Nephron (organoid): Measurements from ENCODE around the gene TOR1A.
A peak's percentile ranks its signal among the peaks of the same experiment; 100 is the strongest.

ENCODE experiments used
- H3K27ac Mint-ChIP-seq, 3 experiments: 2 replicates each; pipeline ENCODE4 v1.8.0; 2020; ENCODE audit warnings: mixed read lengths in 3 of 3, mild to moderate bottlenecking in 2 of 3, moderate library complexity in 1 of 3
- H3K27me3 Mint-ChIP-seq: 2 replicates; pipeline ENCODE4 v1.8.0; 2021; ENCODE audit warnings: low read depth, mild to moderate bottlenecking, moderate library complexity, mixed read lengths
- H3K36me3 Mint-ChIP-seq: 2 replicates; pipeline ENCODE4 v1.8.0; 2020; ENCODE audit warnings: low read depth, mixed read lengths
- H3K4me1 Mint-ChIP-seq: 2 replicates; pipeline ENCODE4 v1.8.0; 2020; ENCODE audit warnings: mixed read lengths
- H3K4me3 Mint-ChIP-seq, 3 experiments: 2 replicates each; pipeline ENCODE4 v1.8.0; 2020; ENCODE audit warnings: mild to moderate bottlenecking in 3 of 3, mixed read lengths in 3 of 3, moderate library complexity in 2 of 3
- H3K9me3 Mint-ChIP-seq: 2 replicates; pipeline ENCODE4 v1.8.0; 2020; ENCODE audit warnings: mixed read lengths
- TF ChIP-seq, protein P1 (sequence below), 3 experiments: fragments of 200-600 bp; sonication (generic); IDR thresholded peaks; one replicate each; pipeline ENCODE4 v1.5.0; 2021; ENCODE audit warnings: antibody characterized with exemption in 3 of 3; ENCODE audit not compliant: unreplicated experiment in 3 of 3

The TOR1A gene

DNA sequence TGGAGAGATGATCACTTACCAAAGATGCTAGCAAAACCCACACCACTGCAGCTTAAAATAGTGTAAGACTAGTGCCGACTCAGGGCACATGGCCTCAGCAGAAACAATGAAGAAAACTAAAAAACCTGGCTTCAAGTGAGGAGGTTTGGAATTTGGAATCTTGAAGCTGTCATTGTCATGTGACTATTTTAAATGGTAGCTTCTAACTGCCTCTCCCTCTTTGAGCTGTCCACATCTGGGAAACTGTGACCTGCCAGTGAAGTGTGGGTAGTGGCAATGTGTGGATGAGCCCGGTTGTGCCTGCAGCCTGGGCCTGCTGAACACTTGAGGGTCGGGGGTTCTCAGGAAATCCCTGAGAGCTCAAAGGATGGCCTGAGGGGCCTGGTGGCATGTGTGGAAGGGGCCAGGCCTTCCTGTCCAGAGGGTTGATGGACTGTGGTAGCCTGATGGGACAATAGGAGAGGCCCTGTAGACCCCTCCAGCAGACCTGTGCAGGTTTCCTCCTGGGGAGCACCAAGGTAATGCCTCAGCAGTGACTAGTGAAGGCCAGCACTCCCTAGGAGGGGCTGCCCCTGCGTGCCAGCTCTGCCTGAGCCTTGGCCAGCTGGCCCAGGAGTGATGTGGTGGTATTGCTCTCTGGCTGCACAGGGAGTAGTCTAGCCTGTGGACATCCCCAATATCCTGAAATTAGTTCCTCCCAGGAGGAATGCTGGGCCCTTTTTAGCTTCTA lies 24.9 kb upstream of the TOR1A start:
- no peak overlapping the region for H3K27ac Mint-ChIP-seq
- H3K27me3 Mint-ChIP-seq: no peaks in the 10 kb centered on the region
- H3K9me3 Mint-ChIP-seq: no peaks in the 10 kb centered on the region
- H3K4me3 Mint-ChIP-seq: no peak overlapping the region
- peaks cover 5% of the 10 kb centered on the region for H3K4me1 Mint-ChIP-seq
- TF ChIP-seq, protein P1, sequence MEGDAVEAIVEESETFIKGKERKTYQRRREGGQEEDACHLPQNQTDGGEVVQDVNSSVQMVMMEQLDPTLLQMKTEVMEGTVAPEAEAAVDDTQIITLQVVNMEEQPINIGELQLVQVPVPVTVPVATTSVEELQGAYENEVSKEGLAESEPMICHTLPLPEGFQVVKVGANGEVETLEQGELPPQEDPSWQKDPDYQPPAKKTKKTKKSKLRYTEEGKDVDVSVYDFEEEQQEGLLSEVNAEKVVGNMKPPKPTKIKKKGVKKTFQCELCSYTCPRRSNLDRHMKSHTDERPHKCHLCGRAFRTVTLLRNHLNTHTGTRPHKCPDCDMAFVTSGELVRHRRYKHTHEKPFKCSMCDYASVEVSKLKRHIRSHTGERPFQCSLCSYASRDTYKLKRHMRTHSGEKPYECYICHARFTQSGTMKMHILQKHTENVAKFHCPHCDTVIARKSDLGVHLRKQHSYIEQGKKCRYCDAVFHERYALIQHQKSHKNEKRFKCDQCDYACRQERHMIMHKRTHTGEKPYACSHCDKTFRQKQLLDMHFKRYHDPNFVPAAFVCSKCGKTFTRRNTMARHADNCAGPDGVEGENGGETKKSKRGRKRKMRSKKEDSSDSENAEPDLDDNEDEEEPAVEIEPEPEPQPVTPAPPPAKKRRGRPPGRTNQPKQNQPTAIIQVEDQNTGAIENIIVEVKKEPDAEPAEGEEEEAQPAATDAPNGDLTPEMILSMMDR (IDR thresholded peaks at IDR 0.05; ENCODE audit: unreplicated experiment in 3 of 3): no peak
- peaks cover 31% of the 10 kb centered on the region for H3K36me3 Mint-ChIP-seq

DNA sequence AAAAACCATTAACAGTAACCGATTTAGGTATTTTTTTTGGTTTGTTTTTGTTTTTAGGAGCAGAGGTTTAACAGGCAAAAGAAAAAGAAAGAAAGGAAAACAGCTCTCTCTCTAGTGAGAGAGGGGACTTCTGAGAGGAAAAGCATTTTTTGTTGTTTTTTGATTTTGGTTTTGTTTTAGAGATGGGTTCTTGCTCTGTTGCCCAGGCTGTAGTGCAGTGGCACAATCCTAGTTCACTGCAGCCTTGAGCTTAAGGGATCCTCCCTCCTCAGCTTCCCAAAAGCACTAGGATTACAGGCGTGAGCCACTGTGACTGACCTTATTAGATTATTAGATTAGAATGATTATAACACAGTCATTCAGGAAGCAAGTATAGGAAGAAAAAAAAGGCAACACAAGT lies 21.4 kb upstream of the TOR1A start:
- no peak overlapping the region for H3K4me3 Mint-ChIP-seq

DNA sequence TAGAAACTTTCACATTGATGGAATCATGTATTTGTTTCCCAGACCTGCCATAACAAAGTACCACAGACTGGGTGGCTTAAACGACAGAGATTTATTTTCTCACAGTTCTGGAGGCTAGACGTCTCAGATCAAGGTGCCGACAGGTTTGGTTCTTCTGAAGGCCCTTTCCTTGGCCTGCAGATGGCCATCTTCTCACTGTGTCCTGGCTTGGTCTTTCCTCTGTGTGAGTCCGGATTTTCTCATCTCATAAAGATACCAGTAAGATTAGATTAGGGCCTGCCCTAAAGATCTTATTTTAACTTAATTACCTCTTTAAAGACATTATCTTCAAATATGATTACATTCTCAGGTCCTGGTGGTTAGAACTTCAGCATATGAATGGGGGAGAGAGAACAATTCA lies 17.1 kb upstream of the TOR1A start:
- Mint-ChIP-seq H3K27me3 (no peaks in the 10 kb centered on the region), H3K4me1 (peaks cover 24% of the 10 kb centered on the region), H3K9me3 (no peaks in the 10 kb centered on the region), H3K36me3 (peaks cover 5% of the 10 kb centered on the region), H3K27ac (no peak overlapping the region), H3K4me3 (no peak overlapping the region)
- TF ChIP-seq, protein P1 (IDR thresholded peaks at IDR 0.05; ENCODE audit: unreplicated experiment in 3 of 3): no peak

More for the DNA sequence above, 21.4 kb upstream of the TOR1A start:
- H3K4me1 Mint-ChIP-seq: peaks cover 5% of the 10 kb centered on the region
- H3K27me3 Mint-ChIP-seq: no peaks in the 10 kb centered on the region
- H3K36me3 Mint-ChIP-seq: peaks cover 7% of the 10 kb centered on the region
- H3K27ac Mint-ChIP-seq: no peak overlapping the region
- TF ChIP-seq, protein P1 (IDR thresholded peaks at IDR 0.05; ENCODE audit: unreplicated experiment in 3 of 3): no peak
- H3K9me3 Mint-ChIP-seq: no peaks in the 10 kb centered on the region

DNA sequence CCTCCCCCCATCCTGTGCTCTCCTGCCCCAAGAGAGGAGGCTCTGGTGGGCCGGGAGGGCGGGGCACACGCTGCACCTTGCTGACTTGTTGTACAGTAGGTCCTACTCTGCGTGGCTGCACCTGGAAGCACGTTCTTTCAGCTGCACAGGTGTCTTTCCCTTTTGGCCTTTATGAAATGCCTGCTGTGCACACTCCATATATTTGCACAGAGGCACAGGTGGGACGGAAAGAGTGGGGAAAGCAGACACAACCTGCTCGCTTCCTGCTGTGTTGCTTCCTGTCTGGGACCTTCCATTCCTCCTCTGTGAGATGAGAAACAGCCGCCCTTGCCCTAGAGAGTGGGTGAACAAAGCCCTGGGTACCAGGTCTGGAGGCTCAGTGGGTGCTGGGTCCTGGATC lies 16.1 kb upstream of the TOR1A start:
- no peak overlapping the region for H3K27ac Mint-ChIP-seq
- TF ChIP-seq, protein P1 (IDR thresholded peaks at IDR 0.05; ENCODE audit: unreplicated experiment in 3 of 3): no peak
- no peaks in the 10 kb centered on the region for H3K9me3 Mint-ChIP-seq
- H3K27me3 Mint-ChIP-seq: no peaks in the 10 kb centered on the region
- H3K4me1 Mint-ChIP-seq: peaks cover 28% of the 10 kb centered on the region
- no peak overlapping the region for H3K4me3 Mint-ChIP-seq
- H3K36me3 Mint-ChIP-seq: peaks cover 6% of the 10 kb centered on the region

DNA sequence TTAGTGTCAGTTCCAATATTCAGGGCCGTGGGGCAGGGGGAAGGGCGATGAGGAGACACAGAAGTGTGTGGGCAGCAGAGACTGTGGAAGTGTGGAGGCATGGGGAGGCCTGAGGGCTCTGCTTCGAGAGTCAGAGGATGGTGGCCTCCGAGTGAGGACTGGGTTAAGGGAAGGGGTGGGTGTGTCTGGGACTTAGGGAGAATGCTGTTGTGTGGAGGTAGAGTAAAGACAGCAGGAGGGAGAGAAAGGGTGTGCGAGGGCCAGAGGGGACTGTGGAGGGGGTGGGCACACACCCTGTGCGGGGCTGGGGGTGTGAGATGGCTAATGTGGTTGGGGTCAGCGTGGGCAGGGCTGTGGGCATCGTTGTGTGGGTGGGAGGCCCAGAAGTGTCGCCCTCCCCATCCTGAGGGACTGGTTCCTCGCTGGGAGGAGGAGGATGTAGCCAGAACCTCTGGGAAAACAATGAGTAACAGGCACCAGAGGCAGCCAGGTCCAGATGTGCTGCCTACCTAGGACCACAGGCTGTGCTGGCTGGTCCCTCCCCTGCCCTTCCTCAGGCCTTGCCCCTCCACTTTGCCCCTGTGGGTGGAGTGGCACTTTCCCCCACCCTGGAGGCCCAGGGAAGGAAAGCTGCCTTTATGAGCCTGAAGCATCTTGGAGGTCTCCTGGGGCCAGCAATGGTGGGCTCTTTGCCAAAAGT lies 15.5 kb upstream of the TOR1A start:
- Mint-ChIP-seq H3K36me3 (peaks cover 8% of the 10 kb centered on the region), H3K27me3 (no peaks in the 10 kb centered on the region), H3K27ac (no peak overlapping the region), H3K4me1 (peaks cover 31% of the 10 kb centered on the region), H3K4me3 (peak overlapping the region in 2 of 3 experiments; percentile 17 to 43), H3K9me3 (no peaks in the 10 kb centered on the region)
- TF ChIP-seq, protein P1 (IDR thresholded peaks at IDR 0.05; ENCODE audit: unreplicated experiment in 3 of 3): no peak
